ENCODE data around the gene ETV6.
"Not testable (repeated sequence)": the region's sequence is repeated elsewhere in the genome, so short reads cannot be mapped to it uniquely, and the experiment has no call there.

Gene ETV6

GRCh38 chr12:11649413-11650285 lies at the start of gene ETV6:
ETV6 (plus strand) TSS chr12:11649674; CDS start chr12:11650128, 454 bp downstream.
- peak; percentile 65 for DNase-seq

GRCh38 chr12:11600199-11600598 lies 49.3 kb upstream of the ETV6 start:
- no peak for DNase-seq

GRCh38 chr12:11601647-11602046 lies 47.8 kb upstream of the ETV6 start:
- no peak for DNase-seq

- no peak for DNase-seq
Observed at GRCh38 chr12:11607313-11608081, 42.0 kb upstream of the ETV6 start.

- DNase-seq, result no peak
Observed at GRCh38 chr12:11609045-11609444, 40.4 kb upstream of the ETV6 start.

GRCh38 chr12:11615481-11615880 lies 34.0 kb upstream of the ETV6 start:
- no peak for DNase-seq

- no peak for DNase-seq
Observed at GRCh38 chr12:11618046-11618445, 31.4 kb upstream of the ETV6 start.

- no peak for DNase-seq
Observed at GRCh38 chr12:11621797-11622423, 27.6 kb upstream of the ETV6 start.

- DNase-seq, result no peak
Observed at GRCh38 chr12:11622876-11623281, 26.6 kb upstream of the ETV6 start.

- DNase-seq, result no peak
Observed at GRCh38 chr12:11623382-11623781, 26.1 kb upstream of the ETV6 start.

- no peak for DNase-seq
Observed at GRCh38 chr12:11624116-11624515, 25.4 kb upstream of the ETV6 start.

- not testable (repeated sequence) for DNase-seq
Observed at GRCh38 chr12:11627709-11628108, 21.8 kb upstream of the ETV6 start.

- no peak for DNase-seq
Observed at GRCh38 chr12:11628353-11628752, 21.1 kb upstream of the ETV6 start.

- peak; percentile 4 for DNase-seq
Observed at GRCh38 chr12:11630046-11630706, 19.3 kb upstream of the ETV6 start.

- DNase-seq, result no peak
Observed at GRCh38 chr12:11631288-11631687, 18.2 kb upstream of the ETV6 start.

GRCh38 chr12:11631881-11632280 lies 17.6 kb upstream of the ETV6 start:
- not testable (repeated sequence) for DNase-seq

- no peak for DNase-seq
Observed at GRCh38 chr12:11633968-11634367, 15.5 kb upstream of the ETV6 start.

- no peak for DNase-seq
Observed at GRCh38 chr12:11635341-11635740, 14.1 kb upstream of the ETV6 start.

- no peak for DNase-seq
Observed at GRCh38 chr12:11638315-11638916, 11.1 kb upstream of the ETV6 start.

- no peak for DNase-seq
Observed at GRCh38 chr12:11639454-11639853, 10.0 kb upstream of the ETV6 start.

GRCh38 chr12:11641522-11641921 lies 8.0 kb upstream of the ETV6 start:
- no peak for DNase-seq

GRCh38 chr12:11642785-11643184 lies 6.7 kb upstream of the ETV6 start:
- DNase-seq, result no peak

GRCh38 chr12:11645391-11645790 lies 4.1 kb upstream of the ETV6 start:
- DNase-seq, result no peak

Data from NCI-H748 treated with DMSO at 0.1 percent for 48 hours (cell line).